Activated T-helper 9 cell treated with anti-CD3 and anti-CD28 coated beads, Interleukin-2, amount 50 U/mL, for 16 hours (primary cell): Measurements from ENCODE around the gene CDH4.
"Not testable (repeated sequence)": the region's sequence is repeated elsewhere in the genome, so short reads cannot be mapped to it uniquely, and the experiment has no call there.

Source experiments
- DNase-seq: peaks from one replicate; pipeline ENCODE4 v3.0.0-alpha.2; 2020; ENCODE audit warnings: low read depth

Gene CDH4

DNA sequence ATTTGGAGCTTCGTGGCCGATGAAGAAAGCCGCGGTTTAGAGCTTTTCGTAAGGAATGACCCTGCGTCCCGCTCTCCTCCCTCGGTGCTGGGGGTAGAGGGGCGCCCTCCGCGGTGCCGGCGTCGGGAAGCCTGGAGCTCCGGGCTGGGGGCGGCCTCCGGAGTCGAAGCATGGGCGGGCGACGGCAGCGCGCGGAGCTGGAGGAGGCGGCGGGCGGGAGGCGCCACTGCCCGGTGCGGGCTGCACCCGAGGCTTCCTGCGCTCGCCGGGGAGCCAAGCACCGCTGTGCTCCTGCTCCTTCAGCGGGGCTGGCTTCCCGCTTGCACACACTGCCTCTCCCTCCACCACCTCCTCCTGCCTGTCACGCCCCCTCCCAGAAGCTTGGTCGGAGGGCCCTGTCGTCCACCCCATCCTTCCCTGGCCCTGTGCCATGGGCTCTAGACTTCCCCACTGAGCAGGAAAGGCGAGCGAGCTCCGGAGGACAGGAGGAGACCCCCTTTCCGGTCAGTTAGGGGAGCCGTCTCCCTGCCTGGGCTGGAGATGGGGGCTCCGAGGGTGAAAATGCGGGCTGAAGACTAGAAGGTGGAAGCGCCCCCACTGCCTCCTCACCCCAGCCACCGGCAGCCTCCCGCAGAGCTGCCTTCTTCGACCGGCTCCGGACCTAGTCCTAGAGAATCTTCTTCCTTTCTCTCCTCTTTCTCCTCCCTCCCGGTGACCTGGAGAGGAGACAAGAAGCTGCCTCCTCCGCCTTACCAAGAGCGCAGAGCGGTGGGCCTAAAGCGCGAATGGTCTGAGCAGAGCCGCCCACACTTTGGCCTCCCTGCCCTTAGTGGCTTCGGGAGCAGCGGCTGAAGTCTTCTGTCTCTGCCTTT lies 1.8 kb downstream of the CDH4 start:
- DNase-seq, result no peak

- DNase-seq, result no peak
Measured at GRCh38 chr20:61254881-61255626, 3.0 kb downstream of the CDH4 start.

GRCh38 chr20:61256365-61256764 lies 4.3 kb downstream of the CDH4 start:
- DNase-seq, result no peak

GRCh38 chr20:61256824-61257223 lies 4.8 kb downstream of the CDH4 start:
- DNase-seq, result no peak

- no peak for DNase-seq
Measured at GRCh38 chr20:61257611-61258010, 5.5 kb downstream of the CDH4 start.

DNA sequence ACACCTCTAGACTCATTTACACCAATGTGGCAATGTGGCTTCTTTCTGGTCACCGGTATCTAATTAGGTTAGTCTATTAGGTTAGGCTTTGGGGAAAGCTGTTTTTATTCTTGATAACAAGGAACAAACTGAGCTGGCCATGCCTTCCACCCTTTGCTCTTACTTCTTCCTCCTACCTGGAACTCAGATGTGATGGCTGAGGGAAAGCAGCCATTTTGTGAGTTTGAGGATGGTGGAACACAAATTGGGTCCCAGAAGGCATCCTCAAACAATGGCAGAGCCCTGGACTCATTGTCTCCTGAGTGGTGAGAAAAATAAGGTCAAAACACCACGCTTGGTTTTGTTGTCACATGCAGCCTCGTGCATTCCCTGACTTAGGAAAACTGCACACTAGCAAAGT lies 7.7 kb downstream of the CDH4 start:
- no peak for DNase-seq

- DNase-seq, result no peak
Measured at GRCh38 chr20:61260905-61261304, 8.8 kb downstream of the CDH4 start.

GRCh38 chr20:61262036-61262435 lies 10.0 kb downstream of the CDH4 start:
- no peak for DNase-seq

DNA sequence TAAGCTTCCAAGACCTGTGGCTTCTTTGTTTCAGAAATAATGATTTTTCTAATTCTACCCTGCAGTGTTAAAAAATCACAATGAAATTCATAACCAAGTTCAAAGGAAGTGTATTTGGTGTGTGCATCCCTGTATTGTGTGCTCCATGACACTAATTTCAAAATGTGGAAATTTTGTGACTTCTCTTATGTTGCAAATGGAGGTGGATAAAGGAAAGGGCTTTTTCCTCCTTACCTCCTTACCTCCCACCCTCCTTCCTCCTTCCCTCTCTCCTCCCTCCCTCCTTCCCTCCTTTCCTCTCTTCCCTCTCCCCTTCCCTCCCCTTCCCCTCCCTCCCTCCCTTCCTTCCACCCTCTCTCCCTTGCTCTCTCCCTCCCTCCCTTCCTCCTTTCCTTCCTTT lies 10.5 kb downstream of the CDH4 start:
- DNase-seq, result no peak

- DNase-seq, result no peak
Measured at GRCh38 chr20:61263084-61263695, 11.1 kb downstream of the CDH4 start.

GRCh38 chr20:61263938-61264337 lies 11.9 kb downstream of the CDH4 start:
- no peak for DNase-seq

DNA sequence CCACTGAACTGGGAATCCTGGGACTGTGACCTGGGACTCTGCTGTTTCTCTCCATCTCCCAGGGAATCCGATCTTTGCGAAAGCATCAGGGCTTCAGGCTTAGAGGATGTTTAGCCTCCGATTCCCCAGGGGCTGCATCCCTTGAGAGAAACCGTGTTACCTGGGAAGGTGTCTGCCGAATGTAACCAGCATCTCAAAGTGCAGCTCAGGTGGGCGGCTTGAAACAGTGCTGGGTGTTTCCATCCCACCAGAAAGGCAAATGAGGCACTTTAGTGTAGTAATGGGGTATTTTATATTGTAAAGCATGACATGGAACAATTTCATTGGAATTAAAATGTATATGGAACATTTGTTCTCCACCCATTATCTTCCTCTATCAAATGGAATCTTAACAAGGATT lies 15.2 kb downstream of the CDH4 start:
- no peak for DNase-seq

GRCh38 chr20:61268024-61268423 lies 16.0 kb downstream of the CDH4 start:
- no peak for DNase-seq

- no peak for DNase-seq
Measured at GRCh38 chr20:61271312-61272231, 19.5 kb downstream of the CDH4 start.

DNA sequence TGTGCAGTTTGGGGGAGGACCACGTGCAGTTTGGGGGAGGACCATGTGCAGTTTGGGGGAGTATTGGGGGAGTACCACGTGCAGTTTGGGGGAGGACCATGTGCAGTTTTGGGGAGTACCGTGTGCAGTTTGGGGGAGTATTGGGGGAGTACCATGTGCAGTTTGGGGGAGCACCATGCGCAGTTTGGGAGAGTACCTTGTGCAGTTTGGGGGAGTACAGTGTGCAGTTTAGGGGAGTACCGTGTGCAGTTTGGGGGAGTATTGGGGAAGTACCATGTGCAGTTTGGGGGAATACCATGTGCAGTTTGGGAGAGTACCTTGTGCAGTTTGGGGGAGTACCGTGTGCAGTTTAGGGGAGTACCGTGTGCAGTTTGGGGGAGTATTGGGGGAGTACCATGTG lies 21.0 kb downstream of the CDH4 start:
- DNase-seq, result not testable (repeated sequence)

- DNase-seq, result not testable (repeated sequence)
Measured at GRCh38 chr20:61273666-61274065, 21.6 kb downstream of the CDH4 start.

DNA sequence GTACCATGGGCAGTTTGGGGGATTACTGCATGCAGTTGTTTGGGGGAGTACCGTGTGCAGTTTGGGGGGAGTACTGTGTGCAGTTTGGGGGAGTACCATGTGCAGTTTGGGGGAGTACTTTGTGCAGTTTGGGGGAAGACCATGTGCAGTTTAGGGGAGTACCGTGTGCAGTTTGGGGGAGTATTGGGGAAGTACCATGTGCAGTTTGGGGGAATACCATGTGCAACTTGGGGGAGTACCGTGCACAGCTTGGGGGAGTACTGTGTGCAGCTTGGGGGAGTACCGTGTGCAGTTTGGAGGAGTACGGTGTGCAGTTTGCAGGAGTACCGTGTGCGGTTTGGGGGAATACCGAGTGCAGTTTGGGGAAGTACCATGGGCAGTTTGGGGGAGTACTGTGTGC lies 22.3 kb downstream of the CDH4 start:
- no peak for DNase-seq

- no peak for DNase-seq
Measured at GRCh38 chr20:61278296-61278695, 26.2 kb downstream of the CDH4 start.

DNA sequence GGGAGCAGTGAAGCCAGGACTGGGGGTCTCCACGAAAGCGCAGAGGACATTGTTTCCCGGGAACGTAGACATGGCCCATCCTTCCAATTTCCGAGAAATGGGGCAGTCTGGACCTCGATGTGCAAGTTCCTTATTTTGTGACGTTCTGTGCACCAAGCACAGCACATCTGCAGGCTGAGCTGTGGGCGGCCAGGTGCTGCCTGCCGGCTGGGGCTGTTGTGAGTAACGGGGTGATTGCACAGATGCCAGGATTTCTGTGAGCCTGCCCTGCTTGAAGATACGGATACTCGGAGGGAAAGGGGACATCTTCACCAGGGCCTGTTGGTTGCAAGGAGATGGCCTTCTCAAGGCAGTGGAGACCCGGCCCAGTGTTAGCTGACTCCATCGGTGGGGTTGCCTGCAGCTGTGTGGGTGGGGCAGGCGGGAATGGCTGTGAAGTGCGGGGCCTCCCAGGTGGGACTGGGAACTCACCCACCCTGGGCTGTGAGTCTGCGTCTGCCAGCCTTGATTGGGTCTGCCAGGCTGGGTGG lies 27.6 kb downstream of the CDH4 start:
- no peak for DNase-seq

- DNase-seq, result no peak
Measured at GRCh38 chr20:61280217-61280980, 28.3 kb downstream of the CDH4 start.

DNA sequence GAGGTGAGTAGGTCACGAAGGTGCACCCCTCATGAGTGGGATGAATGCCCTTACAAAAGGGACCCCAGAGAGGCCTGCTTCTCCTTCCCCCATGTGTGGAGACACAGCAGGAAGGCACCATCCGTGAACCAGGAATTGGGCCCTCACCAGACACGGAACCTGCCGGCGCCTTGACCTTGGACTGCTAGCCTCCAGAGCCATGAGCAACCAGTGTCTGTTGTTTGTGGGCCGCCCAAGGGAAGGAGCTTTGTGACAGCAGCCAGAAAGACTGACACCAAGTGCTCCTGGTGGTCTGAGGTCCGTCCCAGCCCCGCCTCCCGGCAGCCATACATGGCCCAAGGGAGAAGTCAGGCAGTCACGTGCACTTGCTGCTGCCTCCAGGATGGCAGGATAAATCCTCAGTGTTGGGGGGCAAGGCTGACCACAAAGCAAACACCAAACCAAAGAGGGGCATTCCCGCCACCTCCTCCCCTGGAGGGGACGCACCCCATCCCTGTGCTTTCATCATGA lies 29.3 kb downstream of the CDH4 start:
- no peak for DNase-seq
